GM21447 (cell line): Measurements from ENCODE around the gene BACH2.

Experiments used
- ATAC-seq: cut with Tn5 transposase; IDR thresholded peaks from one replicate; pipeline ENCODE4 v1.9.1; 2021; ENCODE audit not compliant: unreplicated experiment

Gene BACH2

GRCh38 chr6:90162648-90163387 is 133.8 kb downstream of the BACH2 start:
- no peak for ATAC-seq

GRCh38 chr6:90160013-90160412 is 136.6 kb downstream of the BACH2 start:
- ATAC-seq = no peak

GRCh38 chr6:90159452-90159851 is 137.2 kb downstream of the BACH2 start:
- no peak for ATAC-seq

GRCh38 chr6:90158936-90159335 is 137.7 kb downstream of the BACH2 start:
- ATAC-seq = no peak

- ATAC-seq = no peak
Measured at GRCh38 chr6:90157441-90157840, 139.2 kb downstream of the BACH2 start.

GRCh38 chr6:90156861-90157260 is 139.8 kb downstream of the BACH2 start:
- ATAC-seq = no peak

GRCh38 chr6:90154755-90155470 is 141.7 kb downstream of the BACH2 start:
- no peak for ATAC-seq

- ATAC-seq = no peak
Measured at GRCh38 chr6:90151576-90152422, 144.8 kb downstream of the BACH2 start.

- ATAC-seq = no peak
Measured at GRCh38 chr6:90149280-90149679, 147.4 kb downstream of the BACH2 start.

GRCh38 chr6:90148867-90149266 is 147.8 kb downstream of the BACH2 start:
- no peak for ATAC-seq

GRCh38 chr6:90146921-90147649 is 149.6 kb downstream of the BACH2 start:
- no peak for ATAC-seq

- ATAC-seq = no peak
Measured at GRCh38 chr6:90146024-90146423, 150.6 kb downstream of the BACH2 start.

- no peak for ATAC-seq
Measured at GRCh38 chr6:90144928-90145555, 151.6 kb downstream of the BACH2 start.

- peak; percentile 81 for ATAC-seq
Measured at GRCh38 chr6:90144396-90144795, 152.2 kb downstream of the BACH2 start.

- ATAC-seq = no peak
Measured at GRCh38 chr6:90140683-90141082, 156.0 kb downstream of the BACH2 start.

GRCh38 chr6:90139272-90139817 is 157.3 kb downstream of the BACH2 start:
- no peak for ATAC-seq

GRCh38 chr6:90136837-90137568 is 159.6 kb downstream of the BACH2 start:
- no peak for ATAC-seq

- ATAC-seq = no peak
Measured at GRCh38 chr6:90136176-90136575, 160.5 kb downstream of the BACH2 start.

GRCh38 chr6:90135667-90136066 is 161.0 kb downstream of the BACH2 start:
- no peak for ATAC-seq
